ENCODE measurements around the gene SLC9A1. TPM values are rescaled to one million over a fixed set of nuclear protein-coding genes. Genes with fewer than 3 reads are reported as not detected.

SLC9A1 gene
- total and polyA plus RNA-seq, 2 of the 8 experiments (the other 6 are each of a cell fraction or from before 2014, with no cell fraction given): 11.3 to 25.1 TPM

DNA sequence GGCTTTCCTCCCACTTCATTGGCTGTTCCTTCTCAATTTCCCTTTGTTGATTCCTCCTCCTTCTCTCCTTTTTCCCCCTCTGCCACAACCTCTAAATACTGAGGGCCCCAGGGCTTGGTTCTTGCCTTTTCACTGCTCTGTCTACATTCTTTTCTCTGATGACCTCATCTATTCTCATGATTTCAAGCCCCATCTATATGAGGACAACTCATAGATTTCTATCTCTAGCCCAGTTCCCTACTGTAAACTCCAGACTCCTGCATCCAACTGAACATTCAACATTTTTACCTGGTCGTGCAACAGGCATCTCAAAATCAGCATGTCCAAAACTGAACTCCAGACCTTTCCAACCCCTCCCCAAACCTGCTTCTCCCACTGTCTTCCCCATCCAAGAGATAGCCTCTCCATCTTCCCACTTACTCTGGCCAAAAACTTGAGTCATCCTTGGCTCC lies 11.5 kb upstream of the SLC9A1 start:
- no peak overlapping the region for H4K5ac ChIP-seq (ENCODE audit: insufficient read length, low read depth, low read length)
- H3K4me2 ChIP-seq (ENCODE audit: insufficient read depth in 1 of 2, low read depth in 2 of 2, low read length in 2 of 2): no peak overlapping the region
- H3K23ac ChIP-seq (ENCODE audit: insufficient read length): no peak overlapping the region
- H3K27ac ChIP-seq (ENCODE audit: low read depth, low read length): no peak overlapping the region
- H2BK5ac ChIP-seq (ENCODE audit: low read depth, low read length): no peak overlapping the region
- no peak overlapping the region for H3K18ac ChIP-seq (ENCODE audit: extremely low read depth, low read length)
- DNase-seq (ENCODE audit: low read depth in 1 of 2, low spot score in 2 of 2): no peak
- peak overlapping the region; percentile 32 for H3K56ac ChIP-seq (replicated peaks; ENCODE audit: insufficient read length, low read depth, low read length)
- WGBS, 2 experiments (ENCODE audit: extremely low coverage in 1 of 2, insufficient coverage in 1 of 2, insufficient read length in 1 of 2, insufficient replicate concordance in 2 of 2, low coverage in 1 of 2, low lambda C conversion rate in 2 of 2, missing lambda C conversion rate in 1 of 2): 100% methylated on average over 1 of the region's 1 CpG; no CpG with 5 or more reads in 1 of the 2 experiments
- no peak overlapping the region for H2BK120ac ChIP-seq (replicated peaks; ENCODE audit: low read depth, low read length)
- H3K14ac ChIP-seq (ENCODE audit: insufficient read length): no peak overlapping the region
- CTCF ChIA-PET (ENCODE audit: partially characterized antibody): interaction anchor here (0.5 to 2.0 kb wide), 5 partner anchors 22 to 116 kb away, joined by 3 to 5 read pairs (median 4); no protein-coding TSS in a partner anchor
- H2BK20ac ChIP-seq (ENCODE audit: low read length): no peak overlapping the region
- H3K9ac ChIP-seq (replicated peaks in 1 of 4; ENCODE audit: extremely low read depth in 1 of 4, low read depth in 3 of 4, low read length in 3 of 4): no peak overlapping the region
- POLR2A ChIA-PET (ENCODE audit: partially characterized antibody): interaction anchor here (4.2 kb wide), 1 partner anchor 11 kb away, joined by 46 read pairs; the partner anchor contains the start of gene SLC9A1
- H3K4me1 ChIP-seq (replicated peaks in 1 of 4; ENCODE audit: control insufficient read depth in 3 of 4, insufficient read depth in 4 of 4, low read length in 3 of 4): no peaks in the 10 kb centered on the region
- no peak overlapping the region for H4K8ac ChIP-seq (ENCODE audit: extremely low read depth, insufficient read depth, low read length)
- no peaks in the 10 kb centered on the region for H3K9me3 ChIP-seq (ENCODE audit: insufficient read depth in 2 of 2, low read depth in 1 of 2, low read length in 1 of 2)
- no peaks in the 10 kb centered on the region for H4K20me1 ChIP-seq (replicated peaks in 1 of 2; ENCODE audit: control insufficient read depth in 1 of 2, insufficient read depth in 2 of 2, low read length in 2 of 2)
- H3K79me2 ChIP-seq (ENCODE audit: control insufficient read depth in 1 of 2, insufficient read depth in 2 of 2, low read length in 2 of 2): no peaks in the 10 kb centered on the region
- H2BK12ac ChIP-seq (ENCODE audit: low read depth, low read length): no peak overlapping the region
- no peak overlapping the region for H2AFZ ChIP-seq (ENCODE audit: low read length)
- no peaks in the 10 kb centered on the region for H3K79me1 ChIP-seq (ENCODE audit: low read depth, low read length)
- H3K4me3 ChIP-seq (ENCODE audit: extremely low read depth in 1 of 4, insufficient read depth in 2 of 4, low read depth in 3 of 4, low read length in 4 of 4): no peak overlapping the region
- H3K4ac ChIP-seq (replicated peaks; ENCODE audit: insufficient read length, low read depth, low read length): no peak overlapping the region
- no peaks in the 10 kb centered on the region for H3K23me2 ChIP-seq (ENCODE audit: low read depth, low read length)
- no peaks in the 10 kb centered on the region for H3K36me3 ChIP-seq (ENCODE audit: control insufficient read depth in 2 of 4, insufficient read depth in 4 of 4, low read length in 3 of 4)
- no peak overlapping the region for H2AK5ac ChIP-seq (ENCODE audit: low read depth, low read length)
- no peak for FAIRE-seq
- no peak overlapping the region for H4K91ac ChIP-seq (replicated peaks; ENCODE audit: insufficient read length, low read length)
- H3K27me3 ChIP-seq (replicated peaks in 1 of 4; ENCODE audit: control insufficient read depth in 3 of 4, extremely low read depth in 1 of 4, insufficient read depth in 3 of 4, low read length in 3 of 4): no peaks in the 10 kb centered on the region
- H2BK15ac ChIP-seq (ENCODE audit: low read length): no peak overlapping the region
- TF ChIP-seq, protein P1, sequence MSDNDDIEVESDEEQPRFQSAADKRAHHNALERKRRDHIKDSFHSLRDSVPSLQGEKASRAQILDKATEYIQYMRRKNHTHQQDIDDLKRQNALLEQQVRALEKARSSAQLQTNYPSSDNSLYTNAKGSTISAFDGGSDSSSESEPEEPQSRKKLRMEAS (IDR thresholded peaks at IDR 0.05): no peak
- TF ChIP-seq EZH2 (IDR thresholded peaks at IDR 0.05; ENCODE audit: low read depth, low read length, severe bottlenecking) (no peak), MAFK (IDR thresholded peaks at IDR 0.05; ENCODE audit: low read depth, low read length) (no peak), RNF2 (IDR thresholded peaks at IDR 0.05; ENCODE audit: borderline replicate concordance, low read depth, low read length, missing control alignments, poor library complexity, severe bottlenecking) (no peak), KDM1A (IDR thresholded peaks at IDR 0.05; ENCODE audit: borderline replicate concordance, low read length) (no peak), RXRA (IDR thresholded peaks at IDR 0.05; ENCODE audit: insufficient read depth, low read depth, low read length) (no peak), JUN (IDR thresholded peaks at IDR 0.05; ENCODE audit: low read depth, low read length) (no peak), CREB1 (IDR thresholded peaks at IDR 0.05) (no peak), EP300 (IDR thresholded peaks at IDR 0.05; ENCODE audit: borderline replicate concordance in 1 of 2, low read depth in 2 of 2, low read length in 2 of 2) (no peak), SIN3A (conservative IDR thresholded peaks at IDR 0.05 in 1 of 2, IDR thresholded peaks at IDR 0.05 in 1 of 2; ENCODE audit: low read depth in 1 of 2, low read length in 2 of 2) (no peak), ZNF274 (IDR thresholded peaks at IDR 0.05; ENCODE audit: borderline replicate concordance, extremely low read depth, low read length) (no peak)
- TF ChIP-seq, protein P2, sequence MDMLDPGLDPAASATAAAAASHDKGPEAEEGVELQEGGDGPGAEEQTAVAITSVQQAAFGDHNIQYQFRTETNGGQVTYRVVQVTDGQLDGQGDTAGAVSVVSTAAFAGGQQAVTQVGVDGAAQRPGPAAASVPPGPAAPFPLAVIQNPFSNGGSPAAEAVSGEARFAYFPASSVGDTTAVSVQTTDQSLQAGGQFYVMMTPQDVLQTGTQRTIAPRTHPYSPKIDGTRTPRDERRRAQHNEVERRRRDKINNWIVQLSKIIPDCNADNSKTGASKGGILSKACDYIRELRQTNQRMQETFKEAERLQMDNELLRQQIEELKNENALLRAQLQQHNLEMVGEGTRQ (IDR thresholded peaks at IDR 0.05; ENCODE audit: low read length): no peak

Data from H1 (cell line).